CD4-positive, alpha-beta memory T cell (primary cell): ENCODE data around the gene RCC1. TPM values are rescaled to one million over a fixed set of nuclear protein-coding genes. Genes with fewer than 3 reads are reported as not detected.

Source experiments
- CTCF ChIA-PET: fragments of 350-600 bp; sonication (Branson Sonifier 250); formaldehyde crosslinking; loops from one replicate; lab custom pipeline; 2021; ENCODE audit warnings: inconsistent platforms; ENCODE audit not compliant: partially characterized antibody; lab: Charles Lee
- POLR2A ChIA-PET: fragments of 350-600 bp; sonication (Branson Sonifier 250); formaldehyde crosslinking; loops from one replicate; lab custom pipeline; 2021; ENCODE audit not compliant: partially characterized antibody; lab: Charles Lee
- DNase-seq, 5 donors: peaks; one replicate each; pipeline versions ENCODE4 v3.0.0 to v3.0.0-alpha.2; 2020 to 2022; ENCODE audit warnings: mixed read lengths in 1 of 5
- H3K27ac ChIP-seq: one replicate; pipeline ENCODE4 v1.7.0; 2013; ENCODE audit warnings: low read depth, low read length
- H3K27me3 ChIP-seq: 2 replicates; pipeline ENCODE4 v1.7.0; 2013; ENCODE audit warnings: mild to moderate bottlenecking, low read length, moderate library complexity; ENCODE audit not compliant: insufficient read depth
- H3K36me3 ChIP-seq: 2 replicates; pipeline ENCODE4 v1.7.0; 2013; ENCODE audit warnings: mild to moderate bottlenecking, low read length, moderate library complexity; ENCODE audit not compliant: insufficient read depth
- H3K4me1 ChIP-seq: 2 replicates; pipeline ENCODE4 v1.7.0; 2013; ENCODE audit warnings: mild to moderate bottlenecking, low read length, moderate library complexity; ENCODE audit not compliant: insufficient read depth
- H3K4me3 ChIP-seq, 2 donors: one replicate each; pipeline ENCODE4 v1.7.0; 2013; ENCODE audit warnings: low read length in 2 of 2, mild to moderate bottlenecking in 1 of 2
- H3K9me3 ChIP-seq, 2 donors: one replicate each; pipeline ENCODE4 v1.7.0; 2013; ENCODE audit warnings: low read length in 2 of 2, control low read depth in 1 of 2; ENCODE audit not compliant: control insufficient read depth in 1 of 2
- H3K27ac Mint-ChIP-seq, 7 donors: one replicate each; pipeline ENCODE4 v1.8.0; 2020 to 2021; ENCODE audit warnings: mixed read lengths in 7 of 7, mild to moderate bottlenecking in 6 of 7, inconsistent platforms in 3 of 7, moderate library complexity in 3 of 7
- H3K27me3 Mint-ChIP-seq, 2 donors: one replicate each; pipeline ENCODE4 v1.8.0; 2020 to 2021; ENCODE audit warnings: mixed read lengths in 2 of 2
- H3K36me3 Mint-ChIP-seq, 2 donors: one replicate each; pipeline ENCODE4 v1.8.0; 2020 to 2021; ENCODE audit warnings: mixed read lengths in 2 of 2, inconsistent platforms in 1 of 2, mild to moderate bottlenecking in 1 of 2
- H3K4me1 Mint-ChIP-seq, 4 donors: one replicate each; pipeline ENCODE4 v1.8.0; 2020 to 2021; ENCODE audit warnings: mixed read lengths in 4 of 4, mild to moderate bottlenecking in 1 of 4
- H3K4me3 Mint-ChIP-seq, 8 donors: one replicate each; pipeline ENCODE4 v1.8.0; 2020 to 2021; ENCODE audit warnings: mixed read lengths in 8 of 8, mild to moderate bottlenecking in 7 of 8, moderate library complexity in 6 of 8, inconsistent platforms in 3 of 8
- H3K9me3 Mint-ChIP-seq, 8 donors: one replicate each; pipeline ENCODE4 v1.8.0; 2020 to 2021; ENCODE audit warnings: mixed read lengths in 8 of 8, mild to moderate bottlenecking in 5 of 8, inconsistent platforms in 3 of 8, moderate library complexity in 1 of 8
- intact Hi-C: fragments of 100-400 bp; cut with micrococcal nuclease; formaldehyde crosslinking; loops from one replicate; pipeline ENCODE4 v1.15.1; 2023
- polyA plus RNA-seq, 2 donors: library from polyadenylated mRNA; unstranded; fragments of 300-500 nt; fragmentation: Illumina TruSeq; gene quantifications; one replicate each; pipeline ENCODE4 v1.2.3, GENCODE V29; 2021
- total RNA-seq, 2 experiments: library from RNA; stranded (reverse); gene quantifications; one replicate each; pipeline ENCODE4 v1.2.3, GENCODE V29; 2021

RCC1 gene
- total and polyA plus RNA-seq, 4 experiments from 2014 or later: 7.8 to 18.4 (median 14.2) TPM

DNA sequence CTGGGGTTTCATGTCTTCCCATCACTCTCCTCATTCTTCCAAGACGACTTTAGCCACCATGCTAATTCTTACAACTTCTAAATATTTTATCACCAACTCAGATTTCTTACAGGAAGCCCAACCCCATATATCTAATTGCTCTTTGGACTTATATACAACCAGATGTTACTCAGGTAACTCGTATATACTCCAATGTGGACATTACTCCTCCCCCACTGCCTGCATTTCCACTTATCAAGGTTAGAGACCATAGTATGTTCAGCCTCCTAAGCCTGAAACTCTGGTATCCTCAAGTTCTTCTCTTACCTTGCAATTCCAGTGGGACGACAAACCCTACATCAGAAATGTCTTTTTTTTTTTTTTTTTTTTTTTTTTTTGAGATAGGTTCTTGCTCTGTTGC is 2.7 kb upstream of the RCC1 start:
- Histone ChIP-seq H3K27ac (no peak overlapping the region), H3K9me3 (no peaks in the 10 kb centered on the region), H3K36me3 (peaks cover 6% of the 10 kb centered on the region), H3K4me1 (peaks cover 12% of the 10 kb centered on the region), H3K27me3 (no peaks in the 10 kb centered on the region), H3K4me3 (no peak overlapping the region)
- H3K27ac Mint-ChIP-seq: peak overlapping the region in 3 of 7 donors; percentile 3 to 30 (median 5)
- H3K27me3 Mint-ChIP-seq: no peaks in the 10 kb centered on the region
- peaks cover 0 to 4% (median 0%) of the 10 kb centered on the region in 8 donors for H3K9me3 Mint-ChIP-seq
- peaks cover 5 to 28% (median 13%) of the 10 kb centered on the region in 4 donors for H3K4me1 Mint-ChIP-seq
- H3K36me3 Mint-ChIP-seq: peaks cover 7 to 29% of the 10 kb centered on the region in 2 donors
- ChIA-PET CTCF (no interaction called here), POLR2A (interaction anchor here (0.5 to 10.8 kb wide), 2 partner anchors 77 to 508 kb away, joined by 3 to 234 read pairs; no protein-coding TSS in a partner anchor)
- no peak overlapping the region for H3K4me3 Mint-ChIP-seq
- intact Hi-C loops: no loop called here
- DNase-seq: no peak

DNA sequence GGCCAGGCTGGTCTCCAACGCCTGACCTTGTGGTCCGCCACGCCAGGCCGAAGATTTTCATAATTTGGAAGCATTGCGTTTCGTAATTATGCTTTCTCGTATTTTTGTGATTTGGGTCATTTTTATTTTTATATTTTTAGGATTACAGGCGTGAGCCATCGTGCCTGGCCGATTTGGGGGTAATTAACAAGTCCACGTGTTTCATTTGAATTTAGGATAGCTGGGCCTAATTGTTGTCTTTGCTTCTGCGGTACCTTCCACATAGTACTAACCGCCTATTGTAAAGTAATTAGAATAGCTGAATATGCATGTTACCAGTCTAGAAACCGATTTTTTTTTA is 1.0 kb downstream of the RCC1 start:
- peaks cover 0 to 4% (median 0%) of the 10 kb centered on the region in 8 donors for H3K9me3 Mint-ChIP-seq
- peaks cover 49% of the 10 kb centered on the region for H3K4me1 ChIP-seq
- CTCF ChIA-PET: interaction anchor here (0.7 to 2.2 kb wide), 6 partner anchors 8 to 258 kb away, joined by 3 to 7 read pairs (median 4); no protein-coding TSS in a partner anchor
- peaks cover 34 to 60% (median 44%) of the 10 kb centered on the region in 4 donors for H3K4me1 Mint-ChIP-seq
- H3K36me3 ChIP-seq: peaks cover 36% of the 10 kb centered on the region
- POLR2A ChIA-PET: interaction anchor here (0.6 to 10.8 kb wide), 17 partner anchors 9 to 675 kb away, joined by 3 to 234 read pairs (median 9); partner anchors contain the start of genes GMEB1, MED18, RNU11 and SRSF4
- peak overlapping the region; percentile 68 to 96 for H3K4me3 ChIP-seq
- peaks cover 35 to 56% of the 10 kb centered on the region in 2 donors for H3K36me3 Mint-ChIP-seq
- H3K27me3 Mint-ChIP-seq: no peaks in the 10 kb centered on the region
- H3K27me3 ChIP-seq: no peaks in the 10 kb centered on the region
- peak overlapping the region; percentile 94 to 100 (median 98) for H3K4me3 Mint-ChIP-seq
- DNase-seq: no peak
- H3K9me3 ChIP-seq: no peaks in the 10 kb centered on the region
- peak overlapping the region; percentile 96 to 99 (median 98) for H3K27ac Mint-ChIP-seq
- intact Hi-C loops: loop anchor here (1.0 to 5.0 kb wide), 7 partner anchors 11 to 380 kb away; partner anchors contain the start of genes PHACTR4 and TAF12
- peak overlapping the region; percentile 66 for H3K27ac ChIP-seq

DNA sequence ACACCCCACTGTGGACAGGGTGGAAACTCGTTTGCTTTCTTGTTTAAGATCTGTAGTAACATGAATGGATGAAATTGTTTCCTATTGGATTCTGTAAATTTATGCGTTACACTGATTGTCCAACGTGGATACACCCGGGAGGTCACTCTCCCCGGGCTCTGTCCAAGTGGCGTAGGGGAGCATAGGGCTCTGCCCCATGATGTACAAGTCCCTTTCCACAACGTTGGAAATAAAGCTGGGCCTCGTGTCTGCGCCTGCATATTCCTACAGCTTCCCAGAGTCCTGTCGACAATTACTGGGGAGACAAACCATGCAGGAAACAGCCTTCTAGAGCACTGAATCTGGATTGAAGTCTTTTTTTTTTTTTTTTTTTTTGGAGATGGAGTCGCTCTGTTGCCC is 1.4 kb downstream of the RCC1 start:
- DNase-seq: no peak
- Histone ChIP-seq H3K36me3 (peaks cover 40% of the 10 kb centered on the region), H3K27me3 (no peaks in the 10 kb centered on the region), H3K27ac (peak overlapping the region; percentile 66), H3K4me3 (peak overlapping the region; percentile 68 to 96), H3K4me1 (peaks cover 53% of the 10 kb centered on the region), H3K9me3 (no peaks in the 10 kb centered on the region)
- intact Hi-C loops: loop anchor here (2.0 to 5.0 kb wide), 4 partner anchors 74 to 380 kb away; partner anchors contain the start of genes PHACTR4 and TAF12
- Mint-ChIP-seq H3K27me3 (no peaks in the 10 kb centered on the region), H3K27ac (peak overlapping the region; percentile 96 to 99 (median 98)), H3K9me3 (peaks cover 0 to 4% (median 0%) of the 10 kb centered on the region in 8 donors), H3K4me3 (peak overlapping the region; percentile 94 to 100 (median 98)), H3K36me3 (peaks cover 38 to 59% of the 10 kb centered on the region in 2 donors), H3K4me1 (peaks cover 36 to 64% (median 46%) of the 10 kb centered on the region in 4 donors)
- POLR2A ChIA-PET: interaction anchor here (0.6 to 10.8 kb wide), 18 partner anchors 9 to 675 kb away, joined by 3 to 234 read pairs (median 8); partner anchors contain the start of genes GMEB1, MED18, RNU11 and SRSF4
- CTCF ChIA-PET: interaction anchor here (0.7 to 2.2 kb wide), 8 partner anchors 8 to 360 kb away, joined by 3 to 7 read pairs (median 4); no protein-coding TSS in a partner anchor

DNA sequence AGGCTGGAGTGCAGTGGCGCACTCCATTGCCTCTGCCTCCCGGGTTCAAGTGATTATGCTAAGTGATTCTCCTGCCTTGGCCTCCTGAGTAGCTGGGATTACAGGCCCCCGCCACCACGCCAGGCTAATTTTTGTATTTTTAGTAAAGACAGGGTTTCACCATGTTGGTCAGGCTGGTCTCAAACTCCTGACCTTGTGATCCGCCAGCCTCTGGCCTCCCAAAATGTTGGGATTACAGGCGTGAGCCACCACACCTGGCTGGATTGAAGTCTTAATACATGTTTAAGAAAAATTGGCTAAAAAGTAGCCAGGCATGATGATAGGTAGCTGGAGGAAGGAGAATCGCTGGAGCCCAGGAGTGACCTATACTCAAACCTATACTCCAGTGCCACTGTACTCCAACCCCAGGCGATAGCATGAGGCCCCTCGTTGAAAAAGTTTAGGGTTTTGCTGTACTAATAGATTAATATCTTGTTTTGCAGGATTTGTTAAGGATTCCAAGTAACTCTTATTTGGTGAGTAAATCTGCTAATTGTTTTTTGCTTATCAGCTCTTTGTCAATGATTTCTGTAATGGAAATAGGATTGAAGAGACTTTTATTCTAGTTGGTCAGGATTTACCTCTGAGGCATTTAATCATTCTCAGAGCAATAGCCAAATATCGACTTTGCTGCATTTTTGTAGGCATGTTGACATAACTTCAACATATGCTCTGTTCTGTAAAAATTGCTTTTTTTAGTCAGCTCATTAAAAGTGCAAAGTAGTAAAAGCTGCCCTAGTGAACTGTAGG is 2.0 kb downstream of the RCC1 start:
- ChIA-PET CTCF (interaction anchor here (0.7 to 2.8 kb wide), 9 partner anchors 7 to 369 kb away, joined by 3 to 9 read pairs (median 5); no protein-coding TSS in a partner anchor), POLR2A (interaction anchor here (0.6 to 10.8 kb wide), 17 partner anchors 8 to 599 kb away, joined by 3 to 234 read pairs (median 8); partner anchors contain the start of genes GMEB1, MED18, RNU11 and TAF12)
- Histone ChIP-seq H3K9me3 (no peaks in the 10 kb centered on the region), H3K27me3 (no peaks in the 10 kb centered on the region), H3K36me3 (peaks cover 44% of the 10 kb centered on the region), H3K27ac (peak overlapping the region; percentile 66), H3K4me1 (peaks cover 59% of the 10 kb centered on the region), H3K4me3 (peak overlapping the region; percentile 68 to 96)
- Mint-ChIP-seq H3K27ac (peak overlapping the region; percentile 91 to 99 (median 98)), H3K27me3 (no peaks in the 10 kb centered on the region), H3K9me3 (peaks cover 0 to 4% (median 0%) of the 10 kb centered on the region in 8 donors), H3K36me3 (peaks cover 43 to 65% of the 10 kb centered on the region in 2 donors), H3K4me1 (peaks cover 40 to 70% (median 52%) of the 10 kb centered on the region in 4 donors), H3K4me3 (peak overlapping the region; percentile 94 to 100 (median 98))
- DNase-seq: no peak
- intact Hi-C loops: loop anchor here (2.0 to 5.0 kb wide), 4 partner anchors 73 to 379 kb away; partner anchors contain the start of genes PHACTR4 and TAF12

DNA sequence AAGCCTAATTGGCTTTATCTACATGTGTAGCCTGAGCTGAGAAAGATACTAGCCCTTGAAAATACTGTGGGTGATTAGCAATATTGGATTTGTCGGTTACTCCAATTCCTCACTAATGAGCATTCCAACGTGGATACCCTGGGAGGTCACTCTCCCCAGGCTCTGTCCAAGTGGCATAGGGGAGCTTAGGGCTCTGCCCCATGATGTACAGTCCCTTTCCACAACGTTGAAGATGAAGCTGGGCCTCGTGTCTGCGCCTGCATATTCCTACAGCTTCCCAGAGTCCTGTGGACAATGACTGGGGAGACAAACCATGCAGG is 2.6 kb downstream of the RCC1 start:
- Histone ChIP-seq H3K27me3 (no peaks in the 10 kb centered on the region), H3K27ac (peak overlapping the region; percentile 66), H3K9me3 (no peaks in the 10 kb centered on the region), H3K36me3 (peaks cover 44% of the 10 kb centered on the region), H3K4me1 (peaks cover 65% of the 10 kb centered on the region), H3K4me3 (peak overlapping the region; percentile 68 to 96)
- Mint-ChIP-seq H3K36me3 (peaks cover 43 to 67% of the 10 kb centered on the region in 2 donors), H3K27me3 (no peaks in the 10 kb centered on the region), H3K9me3 (peaks cover 0 to 4% (median 0%) of the 10 kb centered on the region in 8 donors), H3K4me3 (peak overlapping the region; percentile 94 to 100 (median 98)), H3K4me1 (peaks cover 40 to 70% (median 54%) of the 10 kb centered on the region in 4 donors), H3K27ac (peak overlapping the region; percentile 66 to 99 (median 94))
- no peak for DNase-seq
- ChIA-PET POLR2A (interaction anchor here (0.6 to 10.8 kb wide), 11 partner anchors 10 to 265 kb away, joined by 3 to 234 read pairs (median 10); partner anchors contain the start of genes GMEB1, MED18, RNU11 and TAF12), CTCF (interaction anchor here (1.0 to 2.8 kb wide), 5 partner anchors 15 to 369 kb away, joined by 3 to 9 read pairs (median 5); no protein-coding TSS in a partner anchor)
- intact Hi-C loops: loop anchor here (5.0 kb wide), 1 partner anchor 379 kb away; no protein-coding TSS in a partner anchor

DNA sequence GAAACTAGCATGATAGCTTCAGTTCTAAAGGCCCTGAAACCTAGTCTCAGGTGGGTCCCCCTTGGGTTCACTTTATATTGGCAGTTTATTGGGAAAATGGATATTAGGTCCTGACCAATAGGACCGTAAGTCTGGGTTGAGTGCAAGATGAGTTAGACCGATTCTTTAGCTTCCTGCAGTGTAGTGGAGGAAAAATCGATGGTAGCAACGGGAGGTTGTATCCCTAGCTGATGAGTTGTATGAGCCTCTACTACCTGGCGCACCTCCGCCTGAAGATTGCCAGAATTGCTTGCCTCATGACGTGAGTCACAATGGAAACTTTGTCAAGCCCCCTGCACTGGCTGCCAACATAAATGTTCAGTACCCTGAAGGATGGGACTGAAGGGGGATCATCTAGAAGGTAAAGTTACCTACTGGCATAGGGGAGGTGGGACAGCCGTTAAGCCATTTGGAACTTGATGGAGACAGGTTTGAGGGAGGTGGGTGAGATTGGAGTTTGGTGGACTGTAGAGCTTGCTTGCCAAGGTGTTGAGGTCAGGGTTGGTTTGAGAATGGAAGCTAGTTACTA is 3.9 kb downstream of the RCC1 start:
- Mint-ChIP-seq H3K4me1 (peaks cover 40 to 74% (median 54%) of the 10 kb centered on the region in 4 donors), H3K27ac (peak overlapping the region; percentile 85 to 99 (median 91)), H3K36me3 (peaks cover 45 to 74% of the 10 kb centered on the region in 2 donors), H3K27me3 (no peaks in the 10 kb centered on the region), H3K4me3 (peak overlapping the region; percentile 94 to 100 (median 98)), H3K9me3 (peaks cover 0 to 4% (median 0%) of the 10 kb centered on the region in 8 donors)
- Histone ChIP-seq H3K9me3 (no peaks in the 10 kb centered on the region), H3K27me3 (no peaks in the 10 kb centered on the region), H3K36me3 (peaks cover 44% of the 10 kb centered on the region), H3K27ac (peak overlapping the region; percentile 66), H3K4me1 (peaks cover 67% of the 10 kb centered on the region), H3K4me3 (peak overlapping the region; percentile 17 to 96)
- peak in 2 of 5 donors; percentile 6 to 49 for DNase-seq
- POLR2A ChIA-PET: interaction anchor here (0.9 to 10.8 kb wide), 12 partner anchors 9 to 368 kb away, joined by 3 to 234 read pairs (median 10); partner anchors contain the start of genes MED18, RNU11, TAF12 and TRNAU1AP
- CTCF ChIA-PET: interaction anchor here (0.8 to 2.8 kb wide), 4 partner anchors 70 to 367 kb away, joined by 3 to 9 read pairs (median 4); no protein-coding TSS in a partner anchor
- intact Hi-C loops: loop anchor here (5.0 kb wide), 1 partner anchor 378 kb away; no protein-coding TSS in a partner anchor
